ENCODE measurements around the gene DNAI1. TPM values are rescaled to one million over a fixed set of nuclear protein-coding genes. Genes with fewer than 3 reads are reported as not detected.

The DNAI1 gene
- total RNA-seq, 1 donor from 2014 or later: not detected

DNA sequence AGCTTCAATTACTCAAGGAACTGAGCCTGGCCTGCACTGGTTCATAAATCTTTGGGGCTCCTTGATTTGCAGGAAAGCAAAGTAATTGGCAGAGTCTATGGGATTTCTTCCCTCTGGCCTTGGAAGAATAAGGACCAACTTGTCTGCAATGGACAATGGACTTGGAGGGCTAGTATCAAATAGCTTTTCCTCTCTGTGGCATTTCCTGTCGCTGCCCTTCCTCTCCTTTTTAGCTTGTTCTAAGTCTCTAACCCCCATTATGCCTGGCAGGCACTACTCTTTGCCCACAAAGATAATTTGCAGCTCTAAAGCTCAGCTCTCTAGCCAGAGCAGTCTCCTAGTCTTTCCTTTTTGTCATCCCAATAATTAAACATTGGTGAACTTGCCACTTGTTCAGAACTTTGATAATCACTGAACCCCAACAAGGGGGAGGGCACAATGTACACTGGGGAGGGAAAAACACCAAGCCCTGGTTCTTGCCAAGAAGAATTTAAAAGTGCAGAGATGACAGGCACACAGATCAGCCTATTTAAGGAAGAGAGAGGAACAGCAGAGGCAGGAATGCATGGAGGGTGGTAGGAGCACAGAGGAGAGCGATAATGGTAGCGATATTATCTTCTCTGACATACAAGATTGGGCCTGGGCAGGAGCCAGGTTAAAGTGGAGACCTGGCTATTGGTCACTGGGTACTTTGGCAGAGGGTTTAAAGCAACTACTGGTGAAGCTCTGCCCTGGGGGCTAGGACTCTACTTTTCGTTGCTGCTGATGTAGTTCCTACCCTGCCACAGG is 38.7 kb upstream of the DNAI1 start:
- no peaks in the 10 kb centered on the region for H3K9me3 ChIP-seq (replicated peaks)
- H3K4me3 ChIP-seq: no peak overlapping the region
- TF ChIP-seq, protein P1, sequence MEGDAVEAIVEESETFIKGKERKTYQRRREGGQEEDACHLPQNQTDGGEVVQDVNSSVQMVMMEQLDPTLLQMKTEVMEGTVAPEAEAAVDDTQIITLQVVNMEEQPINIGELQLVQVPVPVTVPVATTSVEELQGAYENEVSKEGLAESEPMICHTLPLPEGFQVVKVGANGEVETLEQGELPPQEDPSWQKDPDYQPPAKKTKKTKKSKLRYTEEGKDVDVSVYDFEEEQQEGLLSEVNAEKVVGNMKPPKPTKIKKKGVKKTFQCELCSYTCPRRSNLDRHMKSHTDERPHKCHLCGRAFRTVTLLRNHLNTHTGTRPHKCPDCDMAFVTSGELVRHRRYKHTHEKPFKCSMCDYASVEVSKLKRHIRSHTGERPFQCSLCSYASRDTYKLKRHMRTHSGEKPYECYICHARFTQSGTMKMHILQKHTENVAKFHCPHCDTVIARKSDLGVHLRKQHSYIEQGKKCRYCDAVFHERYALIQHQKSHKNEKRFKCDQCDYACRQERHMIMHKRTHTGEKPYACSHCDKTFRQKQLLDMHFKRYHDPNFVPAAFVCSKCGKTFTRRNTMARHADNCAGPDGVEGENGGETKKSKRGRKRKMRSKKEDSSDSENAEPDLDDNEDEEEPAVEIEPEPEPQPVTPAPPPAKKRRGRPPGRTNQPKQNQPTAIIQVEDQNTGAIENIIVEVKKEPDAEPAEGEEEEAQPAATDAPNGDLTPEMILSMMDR (IDR thresholded peaks at IDR 0.05; ENCODE audit: borderline replicate concordance): no peak
- no peaks in the 10 kb centered on the region for H3K27me3 ChIP-seq (ENCODE audit: low read depth)
- H3K27ac ChIP-seq (replicated peaks): no peak overlapping the region
- H3K4me1 ChIP-seq: peaks cover 22% of the 10 kb centered on the region
- intact Hi-C loops (cut with micrococcal nuclease): no loop called here
- DNase-seq: no peak
- H3K36me3 ChIP-seq: no peaks in the 10 kb centered on the region

DNA sequence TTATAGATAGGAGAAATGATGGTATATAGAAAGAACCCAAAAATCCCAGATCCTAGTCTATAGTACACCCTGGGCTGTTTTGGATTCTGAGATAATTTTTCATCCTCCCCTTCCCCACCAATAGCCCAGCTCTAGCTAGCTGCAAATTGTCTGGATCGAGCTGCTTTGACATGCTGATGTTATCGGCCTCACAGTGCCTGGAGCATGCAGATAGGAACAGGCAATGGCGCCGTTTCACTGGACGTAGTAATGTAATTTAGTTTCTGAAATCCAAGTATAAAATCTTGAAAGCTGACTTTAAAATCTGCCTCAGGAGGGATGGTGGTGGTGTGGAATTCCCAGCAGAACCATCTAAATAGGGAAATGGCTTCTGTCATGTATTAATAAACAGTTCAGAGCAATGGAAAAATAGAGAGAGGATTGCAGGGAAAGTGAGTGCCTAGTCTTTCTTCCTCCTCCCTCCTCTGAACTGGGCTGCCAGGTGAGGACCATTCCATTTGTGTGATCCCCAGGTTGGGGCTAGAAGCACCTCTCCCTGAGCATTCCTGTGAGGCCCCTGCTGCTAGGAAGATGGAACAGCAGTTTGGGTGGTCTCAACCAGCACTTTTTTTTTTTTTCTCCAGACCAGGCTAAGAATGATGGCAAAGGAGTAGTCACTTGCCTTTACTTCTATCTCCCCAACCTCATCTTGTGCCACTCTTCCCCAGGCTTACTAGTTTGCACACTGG is 32.1 kb upstream of the DNAI1 start:
- Histone ChIP-seq H3K4me3 (no peak overlapping the region), H3K27ac (replicated peaks) (no peak overlapping the region), H3K9me3 (replicated peaks) (no peaks in the 10 kb centered on the region), H3K36me3 (peaks cover 8% of the 10 kb centered on the region), H3K27me3 (ENCODE audit: low read depth) (no peaks in the 10 kb centered on the region), H3K4me1 (peaks cover 35% of the 10 kb centered on the region)
- TF ChIP-seq, protein P1 (IDR thresholded peaks at IDR 0.05; ENCODE audit: borderline replicate concordance): no peak
- DNase-seq: no peak
- intact Hi-C loops (cut with micrococcal nuclease): no loop called here

DNA sequence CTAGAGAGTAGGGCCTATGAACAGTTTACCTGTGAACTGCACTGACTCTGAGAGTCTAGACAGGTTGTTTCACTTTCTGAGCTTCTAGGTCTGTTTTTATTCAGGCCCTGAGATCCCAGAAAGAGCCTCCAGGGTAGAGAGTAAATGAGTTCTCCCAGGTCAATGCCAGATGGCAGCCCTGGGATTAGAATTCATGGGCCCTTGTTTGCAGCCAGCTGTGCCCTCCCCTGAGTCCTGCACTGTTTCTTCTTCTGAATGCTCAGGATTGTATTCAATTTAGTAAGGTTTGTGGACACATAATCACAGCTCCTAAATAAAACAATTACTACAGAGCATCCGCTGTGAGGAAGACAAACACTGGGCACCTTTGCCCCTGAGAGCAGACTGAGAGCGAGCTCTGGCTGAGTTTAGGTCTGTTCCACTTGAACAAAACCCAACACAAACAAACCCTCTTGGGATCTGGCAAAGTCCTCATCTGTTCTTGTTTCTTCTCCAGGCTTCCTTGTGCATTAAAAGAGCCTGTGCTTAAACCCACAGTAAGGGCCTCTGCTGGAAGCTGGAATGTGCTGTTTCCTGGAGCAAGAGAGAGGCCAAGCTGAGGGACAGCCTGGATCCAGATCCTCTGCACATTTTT is 30.2 kb upstream of the DNAI1 start:
- H3K36me3 ChIP-seq: peaks cover 8% of the 10 kb centered on the region
- H3K4me3 ChIP-seq: no peak overlapping the region
- no peak overlapping the region for H3K27ac ChIP-seq (replicated peaks)
- TF ChIP-seq, protein P1 (IDR thresholded peaks at IDR 0.05; ENCODE audit: borderline replicate concordance): no peak
- no peaks in the 10 kb centered on the region for H3K9me3 ChIP-seq (replicated peaks)
- peaks cover 44% of the 10 kb centered on the region for H3K4me1 ChIP-seq
- intact Hi-C loops (cut with micrococcal nuclease): no loop called here
- no peaks in the 10 kb centered on the region for H3K27me3 ChIP-seq (ENCODE audit: low read depth)
- DNase-seq: no peak

DNA sequence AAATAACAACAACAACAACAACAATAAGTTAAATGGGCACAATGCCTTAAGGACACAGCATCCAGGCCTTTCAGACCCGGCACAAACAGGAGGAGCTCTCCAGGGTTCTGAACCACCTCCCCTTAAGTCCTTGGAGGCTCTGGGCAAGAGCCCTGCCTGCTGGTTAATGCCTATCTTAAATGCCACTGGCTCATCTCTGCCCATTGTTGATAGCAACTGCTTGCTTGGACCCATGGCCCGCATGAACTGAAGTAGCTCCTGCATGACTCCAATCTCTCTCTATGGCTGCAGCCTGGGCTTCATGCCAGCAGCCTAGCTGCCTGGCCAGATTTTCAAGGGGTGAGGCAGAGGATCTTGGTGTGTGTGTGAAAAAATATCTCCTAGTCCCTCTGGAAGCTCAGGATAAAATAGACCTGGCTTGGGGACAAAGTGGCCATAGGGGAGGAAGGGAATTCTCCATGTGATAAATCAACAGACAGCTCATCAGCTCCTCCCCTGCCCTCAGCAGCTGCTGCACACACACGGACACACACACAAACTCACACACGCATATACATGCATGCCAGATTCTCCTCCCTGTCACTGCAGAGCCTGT is 27.7 kb upstream of the DNAI1 start:
- H3K9me3 ChIP-seq (replicated peaks): no peaks in the 10 kb centered on the region
- peaks cover 8% of the 10 kb centered on the region for H3K36me3 ChIP-seq
- TF ChIP-seq, protein P1 (IDR thresholded peaks at IDR 0.05; ENCODE audit: borderline replicate concordance): no peak
- intact Hi-C loops (cut with micrococcal nuclease): no loop called here
- peak; percentile 83 for DNase-seq
- H3K4me1 ChIP-seq: peaks cover 44% of the 10 kb centered on the region
- no peaks in the 10 kb centered on the region for H3K27me3 ChIP-seq (ENCODE audit: low read depth)
- H3K4me3 ChIP-seq: no peak overlapping the region
- peak overlapping the region; percentile 24 for H3K27ac ChIP-seq (replicated peaks)

DNA sequence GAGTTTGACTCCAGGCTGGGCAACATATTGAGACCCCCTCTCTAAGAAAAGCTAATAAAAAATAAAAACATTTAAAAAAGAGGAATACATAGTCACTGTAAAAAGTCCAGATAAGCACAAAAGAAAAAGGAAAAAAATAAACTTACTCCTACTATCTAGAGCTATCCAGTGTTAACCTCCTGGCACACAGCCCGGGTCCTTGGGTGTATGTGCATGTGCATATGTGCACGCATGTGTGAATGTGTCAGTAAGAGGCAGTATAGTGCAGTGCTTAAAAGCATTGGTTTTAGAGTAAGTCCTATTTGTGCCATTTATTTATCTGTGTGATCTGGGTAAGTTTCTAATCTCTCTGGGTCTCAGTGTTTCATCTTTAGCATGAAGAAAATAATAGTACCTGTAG is 26.9 kb upstream of the DNAI1 start:
- no peak overlapping the region for H3K27ac ChIP-seq (replicated peaks)

More for the DNA sequence above, 26.9 kb upstream of the DNAI1 start:
- H3K4me3 ChIP-seq: no peak overlapping the region
- peaks cover 46% of the 10 kb centered on the region for H3K4me1 ChIP-seq
- TF ChIP-seq, protein P1 (IDR thresholded peaks at IDR 0.05; ENCODE audit: borderline replicate concordance): no peak
- DNase-seq: no peak
- H3K36me3 ChIP-seq: peaks cover 8% of the 10 kb centered on the region
- intact Hi-C loops (cut with micrococcal nuclease): no loop called here
- H3K27me3 ChIP-seq (ENCODE audit: low read depth): no peaks in the 10 kb centered on the region
- no peaks in the 10 kb centered on the region for H3K9me3 ChIP-seq (replicated peaks)
